ENCODE results near the gene RORC.

DNA sequence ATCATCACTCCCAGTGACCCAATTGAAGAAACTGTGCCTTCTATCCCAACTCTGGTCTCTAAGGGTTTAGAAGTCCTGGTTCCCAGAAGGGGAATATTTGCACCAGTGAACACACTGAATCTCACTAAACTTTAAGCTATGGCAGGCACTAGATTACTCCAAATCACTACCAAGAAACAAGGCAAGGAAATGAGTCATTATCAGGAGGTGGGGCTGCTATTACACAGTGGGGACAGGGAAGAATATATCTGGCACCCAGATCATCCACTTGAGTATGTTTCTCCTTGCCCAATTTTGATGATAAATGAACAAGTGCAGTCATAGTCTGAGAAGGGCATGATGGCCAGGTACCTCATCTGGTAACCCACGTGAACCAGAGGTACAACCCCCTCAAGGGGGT is 75.3 kb downstream of the RORC start:
- TF ChIP-seq, protein P1, sequence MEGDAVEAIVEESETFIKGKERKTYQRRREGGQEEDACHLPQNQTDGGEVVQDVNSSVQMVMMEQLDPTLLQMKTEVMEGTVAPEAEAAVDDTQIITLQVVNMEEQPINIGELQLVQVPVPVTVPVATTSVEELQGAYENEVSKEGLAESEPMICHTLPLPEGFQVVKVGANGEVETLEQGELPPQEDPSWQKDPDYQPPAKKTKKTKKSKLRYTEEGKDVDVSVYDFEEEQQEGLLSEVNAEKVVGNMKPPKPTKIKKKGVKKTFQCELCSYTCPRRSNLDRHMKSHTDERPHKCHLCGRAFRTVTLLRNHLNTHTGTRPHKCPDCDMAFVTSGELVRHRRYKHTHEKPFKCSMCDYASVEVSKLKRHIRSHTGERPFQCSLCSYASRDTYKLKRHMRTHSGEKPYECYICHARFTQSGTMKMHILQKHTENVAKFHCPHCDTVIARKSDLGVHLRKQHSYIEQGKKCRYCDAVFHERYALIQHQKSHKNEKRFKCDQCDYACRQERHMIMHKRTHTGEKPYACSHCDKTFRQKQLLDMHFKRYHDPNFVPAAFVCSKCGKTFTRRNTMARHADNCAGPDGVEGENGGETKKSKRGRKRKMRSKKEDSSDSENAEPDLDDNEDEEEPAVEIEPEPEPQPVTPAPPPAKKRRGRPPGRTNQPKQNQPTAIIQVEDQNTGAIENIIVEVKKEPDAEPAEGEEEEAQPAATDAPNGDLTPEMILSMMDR (IDR thresholded peaks at IDR 0.05; ENCODE audit: low read depth, low read length) = no peak
- TF ChIP-seq MYC (IDR thresholded peaks at IDR 0.05; ENCODE audit: low read depth, low read length) = no peak
- TF ChIP-seq, protein P2, sequence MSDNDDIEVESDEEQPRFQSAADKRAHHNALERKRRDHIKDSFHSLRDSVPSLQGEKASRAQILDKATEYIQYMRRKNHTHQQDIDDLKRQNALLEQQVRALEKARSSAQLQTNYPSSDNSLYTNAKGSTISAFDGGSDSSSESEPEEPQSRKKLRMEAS (IDR thresholded peaks at IDR 0.05; ENCODE audit: low read depth, low read length) = no peak
